Upper lobe of right lung (tissue), 1 donor: ENCODE data around the gene KIF11. TPM values are rescaled to one million over a fixed set of nuclear protein-coding genes. Genes with fewer than 3 reads are reported as not detected.

Experiments used
- ATAC-seq: fragments of 200-7000 bp; cut with Tn5 transposase; one replicate; pipeline ENCODE4 v1.9.1; 2020; ENCODE audit warnings: mild to moderate bottlenecking, moderate library complexity
- DNase-seq: peaks from one replicate; pipeline ENCODE4 v3.0.0-alpha.2; 2020
- H3K27ac ChIP-seq: fragments of 200-600 bp; one replicate; pipeline ENCODE4 v1.8.0; 2022
- H3K27me3 ChIP-seq: fragments of 200-600 bp; one replicate; pipeline ENCODE4 v1.8.0; 2022; ENCODE audit warnings: mild to moderate bottlenecking
- H3K36me3 ChIP-seq: fragments of 200-600 bp; one replicate; pipeline ENCODE4 v1.8.0; 2022
- H3K4me1 ChIP-seq: fragments of 200-600 bp; one replicate; pipeline ENCODE4 v1.8.0; 2022
- H3K4me3 ChIP-seq: fragments of 200-600 bp; one replicate; pipeline ENCODE4 v1.8.0; 2022; ENCODE audit warnings: mild to moderate bottlenecking
- H3K9me3 ChIP-seq: fragments of 200-600 bp; one replicate; pipeline ENCODE4 v1.8.0; 2022
- intact Hi-C: fragments of 100-400 bp; cut with DNase I; formaldehyde crosslinking; loops from one replicate; pipeline ENCODE4 v1.11.0; 2022
- total RNA-seq: library from RNA; stranded (reverse); fragmentation: NEBNext Ultra II Directional; extraction: Animal tissue kit (Norgen Biotek cat#: 25700); gene quantifications from one replicate; pipeline ENCODE4 v1.2.1, GENCODE V29; 2021
- TF ChIP-seq, protein P1 (sequence below): fragments of 200-600 bp; IDR thresholded peaks from one replicate; pipeline ENCODE4 v1.8.0; 2022; ENCODE audit warnings: antibody characterized with exemption
- donor health status: DM: no; HTN: yes; CAD: no; lungs with severe emphysema.

Gene KIF11
- total RNA-seq, 1 donor from 2014 or later, result 0.93 TPM

DNA sequence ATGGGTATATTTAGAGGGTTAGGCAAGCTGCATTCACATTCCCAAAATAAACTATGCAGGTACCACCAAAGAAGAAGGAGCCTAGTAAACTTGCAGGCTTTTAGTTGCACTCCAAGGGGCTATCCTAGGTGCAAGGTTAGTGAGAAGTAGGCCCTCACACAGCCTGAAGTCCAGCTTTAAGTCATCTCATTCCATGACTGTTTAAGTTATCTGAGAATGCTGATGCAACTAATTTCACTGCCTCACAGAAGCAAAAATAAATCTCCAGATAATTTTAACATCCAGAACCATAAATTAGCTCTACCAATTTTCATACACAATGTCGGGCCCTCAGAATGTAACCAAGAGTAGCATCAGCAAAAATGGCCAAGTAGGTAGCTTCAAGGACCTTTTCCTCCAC, 62.5 kb downstream of the KIF11 start:
- Histone ChIP-seq H3K4me1 (no peaks in the 10 kb centered on the region), H3K4me3 (no peak overlapping the region), H3K27me3 (no peaks in the 10 kb centered on the region), H3K36me3 (no peaks in the 10 kb centered on the region), H3K27ac (no peak overlapping the region), H3K9me3 (no peaks in the 10 kb centered on the region)
- no peak for DNase-seq
- TF ChIP-seq, protein P1, sequence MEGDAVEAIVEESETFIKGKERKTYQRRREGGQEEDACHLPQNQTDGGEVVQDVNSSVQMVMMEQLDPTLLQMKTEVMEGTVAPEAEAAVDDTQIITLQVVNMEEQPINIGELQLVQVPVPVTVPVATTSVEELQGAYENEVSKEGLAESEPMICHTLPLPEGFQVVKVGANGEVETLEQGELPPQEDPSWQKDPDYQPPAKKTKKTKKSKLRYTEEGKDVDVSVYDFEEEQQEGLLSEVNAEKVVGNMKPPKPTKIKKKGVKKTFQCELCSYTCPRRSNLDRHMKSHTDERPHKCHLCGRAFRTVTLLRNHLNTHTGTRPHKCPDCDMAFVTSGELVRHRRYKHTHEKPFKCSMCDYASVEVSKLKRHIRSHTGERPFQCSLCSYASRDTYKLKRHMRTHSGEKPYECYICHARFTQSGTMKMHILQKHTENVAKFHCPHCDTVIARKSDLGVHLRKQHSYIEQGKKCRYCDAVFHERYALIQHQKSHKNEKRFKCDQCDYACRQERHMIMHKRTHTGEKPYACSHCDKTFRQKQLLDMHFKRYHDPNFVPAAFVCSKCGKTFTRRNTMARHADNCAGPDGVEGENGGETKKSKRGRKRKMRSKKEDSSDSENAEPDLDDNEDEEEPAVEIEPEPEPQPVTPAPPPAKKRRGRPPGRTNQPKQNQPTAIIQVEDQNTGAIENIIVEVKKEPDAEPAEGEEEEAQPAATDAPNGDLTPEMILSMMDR, result no peak
- intact Hi-C loops, result no loop called here
- ATAC-seq, result no peak

DNA sequence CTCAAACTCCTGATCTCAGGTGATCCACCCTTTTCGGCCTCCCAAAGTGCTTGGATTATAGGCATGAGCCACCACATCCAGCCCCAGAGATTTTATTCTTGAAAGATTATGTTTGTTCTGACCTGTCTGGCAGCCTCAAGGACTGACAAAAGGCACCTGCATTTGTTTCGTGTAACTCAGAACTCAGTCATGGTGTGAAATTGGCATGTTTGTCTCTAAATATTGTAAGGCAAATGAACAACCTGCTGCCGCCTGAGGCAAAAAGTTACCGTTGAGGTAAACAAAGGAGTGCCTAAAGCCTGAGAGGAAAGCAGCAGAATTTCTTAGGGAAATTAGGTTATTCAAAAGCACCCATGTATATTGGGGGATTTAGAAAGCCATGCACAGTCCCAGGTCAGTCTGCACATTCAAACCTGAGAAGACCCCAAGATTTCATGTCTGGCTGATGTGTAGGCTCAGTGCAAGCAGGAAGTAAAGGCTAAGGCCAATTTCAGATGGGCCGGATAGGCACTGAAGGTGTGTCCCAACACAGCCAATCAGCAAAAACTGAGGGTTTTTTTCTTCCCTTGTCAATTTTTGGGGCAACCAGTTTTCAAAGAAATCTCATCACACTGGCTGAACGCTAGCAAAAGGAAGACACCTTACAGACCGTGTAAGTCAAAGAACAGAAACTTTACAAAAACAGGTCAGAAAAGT, 63.5 kb downstream of the KIF11 start:
- Histone ChIP-seq H3K9me3 (no peaks in the 10 kb centered on the region), H3K4me1 (no peaks in the 10 kb centered on the region), H3K36me3 (no peaks in the 10 kb centered on the region), H3K27ac (no peak overlapping the region), H3K4me3 (no peak overlapping the region), H3K27me3 (no peaks in the 10 kb centered on the region)
- intact Hi-C loops, result no loop called here
- ATAC-seq (no peak), DNase-seq (no peak)
- TF ChIP-seq, protein P1, result no peak

DNA sequence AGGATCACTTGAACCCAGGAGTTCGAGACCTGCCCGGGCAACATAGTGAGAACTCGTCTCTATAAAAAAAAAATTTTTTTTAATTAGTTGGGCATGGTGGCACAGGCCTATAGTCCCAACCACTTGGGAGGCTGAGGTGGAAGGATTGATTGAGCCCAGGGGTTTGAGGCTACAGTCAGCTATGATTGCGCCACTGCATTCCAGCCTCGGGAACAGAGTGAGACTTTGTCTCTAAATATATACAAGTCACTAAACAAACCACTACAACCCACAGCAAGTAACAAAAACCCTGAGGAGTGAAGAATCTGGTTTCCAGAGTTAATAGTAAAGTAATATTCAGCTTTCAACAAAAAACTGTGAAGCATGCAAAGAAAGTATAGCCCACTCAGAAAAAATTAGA, 64.1 kb downstream of the KIF11 start:
- no peak for DNase-seq
- Histone ChIP-seq H3K27ac (no peak overlapping the region), H3K36me3 (no peaks in the 10 kb centered on the region), H3K27me3 (no peaks in the 10 kb centered on the region), H3K4me3 (no peak overlapping the region), H3K4me1 (no peaks in the 10 kb centered on the region), H3K9me3 (no peaks in the 10 kb centered on the region)
- intact Hi-C loops, result no loop called here
- ATAC-seq, result no peak
- TF ChIP-seq, protein P1, result no peak

DNA sequence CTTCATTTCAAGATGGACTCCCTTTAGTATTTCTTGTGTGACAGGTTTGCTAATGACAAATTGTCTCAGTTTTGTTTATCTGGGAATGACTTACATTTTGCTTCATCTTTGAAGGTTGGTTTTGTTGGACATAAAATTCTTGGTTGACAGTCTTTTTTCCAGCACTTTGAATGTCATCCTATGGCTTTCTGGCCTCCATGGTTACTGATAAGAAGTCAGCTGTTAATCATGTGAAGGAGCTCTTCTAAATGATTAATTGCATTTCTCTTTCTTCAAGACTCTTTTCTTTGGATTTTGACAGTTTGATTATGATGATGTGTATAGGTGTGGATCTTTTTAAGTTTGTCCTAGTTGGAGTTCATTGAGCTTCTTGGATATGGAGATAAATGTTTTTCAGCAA, 69.9 kb downstream of the KIF11 start:
- Histone ChIP-seq H3K27me3 (no peaks in the 10 kb centered on the region), H3K36me3 (no peaks in the 10 kb centered on the region), H3K4me1 (no peaks in the 10 kb centered on the region), H3K4me3 (no peak overlapping the region), H3K27ac (no peak overlapping the region), H3K9me3 (peaks cover 14% of the 10 kb centered on the region)
- TF ChIP-seq, protein P1, result no peak
- ATAC-seq (no peak), DNase-seq (no peak)
- intact Hi-C loops, result no loop called here

DNA sequence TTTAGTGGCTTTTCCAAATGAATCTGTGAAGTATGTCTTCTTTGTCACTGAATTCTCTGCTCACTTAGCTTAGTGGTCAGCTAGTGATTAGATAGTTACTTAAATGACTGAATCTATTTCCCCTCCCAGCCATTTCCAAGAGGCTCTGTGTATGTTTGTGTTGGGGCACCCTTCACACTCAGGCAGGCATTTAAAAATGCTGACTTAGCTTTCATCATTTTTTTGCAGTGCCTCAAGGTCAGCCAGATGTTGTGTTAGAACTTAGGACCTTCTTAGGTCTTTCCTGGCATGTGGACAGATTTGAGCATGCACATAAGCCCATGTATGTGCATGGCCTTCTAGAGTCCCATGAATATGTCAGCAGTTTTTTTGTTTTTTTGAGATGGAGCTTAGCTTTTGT, 71.4 kb downstream of the KIF11 start:
- no peaks in the 10 kb centered on the region for H3K27me3 ChIP-seq
- ATAC-seq, result no peak
- H3K4me1 ChIP-seq, result no peaks in the 10 kb centered on the region
- no peak for DNase-seq
- no peak overlapping the region for H3K4me3 ChIP-seq
- H3K9me3 ChIP-seq, result peaks cover 14% of the 10 kb centered on the region
- no peak overlapping the region for H3K27ac ChIP-seq
- no peaks in the 10 kb centered on the region for H3K36me3 ChIP-seq
- TF ChIP-seq, protein P1, result no peak
- intact Hi-C loops, result no loop called here

DNA sequence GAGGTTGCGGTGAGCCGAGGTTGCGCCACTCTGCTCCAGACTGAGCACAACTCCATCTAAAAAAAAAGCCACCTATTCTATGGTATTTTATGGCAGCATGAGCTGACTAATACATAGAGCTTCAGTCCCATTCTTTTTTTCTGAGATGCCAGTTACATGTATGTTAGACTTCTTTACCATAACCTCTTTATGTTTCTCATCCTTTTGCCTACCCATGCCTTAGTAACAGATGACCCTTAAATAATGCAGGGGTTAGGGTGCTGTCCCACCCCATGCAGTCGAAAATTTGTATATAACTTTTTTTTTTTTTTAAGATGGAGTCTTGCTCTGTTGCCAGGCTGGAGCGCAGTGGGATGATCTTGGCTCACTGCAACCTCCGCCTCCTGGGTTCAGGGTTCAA, 74.1 kb downstream of the KIF11 start:
- Histone ChIP-seq H3K27me3 (no peaks in the 10 kb centered on the region), H3K27ac (no peak overlapping the region), H3K36me3 (no peaks in the 10 kb centered on the region), H3K4me3 (no peak overlapping the region), H3K4me1 (no peaks in the 10 kb centered on the region), H3K9me3 (peaks cover 14% of the 10 kb centered on the region)
- ATAC-seq (no peak), DNase-seq (no peak)
- intact Hi-C loops, result no loop called here
- TF ChIP-seq, protein P1, result no peak
